Fibroblast of villous mesenchyme (primary cell): ENCODE data around the gene ZNF638. TPM values are rescaled to one million over a fixed set of nuclear protein-coding genes. Genes with fewer than 3 reads are reported as not detected.
A peak's percentile ranks its signal among the peaks of the same experiment; 100 is the strongest.

ENCODE experiments used
- DNase-seq: peaks from one replicate; pipeline ENCODE4 v3.0.0-alpha.2; 2010; ENCODE audit warnings: low read depth
- H3K4me3 ChIP-seq: 2 replicates; pipeline ENCODE4 v1.5.1; 2011; ENCODE audit warnings: low read depth, mild to moderate bottlenecking, low read length
- total RNA-seq: library from RNA; depleted of rRNA; stranded (reverse); fragments of >200 nt; gene quantifications from 2 replicates; pipeline ENCODE4 v1.2.3, GENCODE V29; 2012
- TF ChIP-seq, protein P1 (sequence below): IDR thresholded peaks from 2 replicates; pipeline ENCODE4 v1.5.1; 2012; ENCODE audit warnings: low read depth, mild to moderate bottlenecking, low read length; ENCODE audit not compliant: insufficient read depth

The ZNF638 gene
- total RNA-seq, 1 donor: 139 TPM

DNA sequence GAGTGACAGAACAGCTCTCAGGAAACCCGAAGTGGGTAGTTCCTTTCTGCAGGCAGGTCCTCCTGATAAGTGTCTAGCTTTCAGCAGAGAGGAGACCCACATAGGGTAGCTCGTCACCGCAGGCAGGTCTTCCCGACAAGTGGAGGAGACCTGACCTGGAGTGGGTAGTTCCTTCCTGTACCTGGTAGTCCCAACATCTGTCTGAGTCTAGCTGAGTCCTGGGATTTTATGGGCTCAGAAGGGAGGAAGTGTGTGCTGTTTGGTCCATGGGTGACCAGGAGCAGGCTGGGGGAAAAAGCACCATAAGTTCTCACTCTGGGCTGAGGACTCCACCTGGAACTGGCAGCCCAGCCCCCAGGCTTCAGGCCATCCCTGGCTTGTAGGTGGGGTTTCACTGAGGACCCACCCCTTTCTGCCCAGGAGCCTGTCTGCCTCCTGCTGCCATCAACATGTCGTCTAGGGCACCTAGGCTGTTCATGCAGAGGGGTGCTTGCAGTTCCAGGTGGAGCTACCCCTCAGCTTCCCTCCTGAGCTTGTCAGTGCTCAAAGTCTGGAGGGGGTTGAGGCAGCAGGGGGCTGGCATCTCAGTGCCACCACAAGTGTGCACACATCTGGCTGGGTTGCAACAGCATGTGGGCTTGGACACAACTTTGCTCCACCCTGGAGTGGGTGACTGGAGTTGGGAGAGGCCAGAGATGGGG lies 131.2 kb downstream of the ZNF638 start:
- no peak overlapping the region for H3K4me3 ChIP-seq
- TF ChIP-seq, protein P1, sequence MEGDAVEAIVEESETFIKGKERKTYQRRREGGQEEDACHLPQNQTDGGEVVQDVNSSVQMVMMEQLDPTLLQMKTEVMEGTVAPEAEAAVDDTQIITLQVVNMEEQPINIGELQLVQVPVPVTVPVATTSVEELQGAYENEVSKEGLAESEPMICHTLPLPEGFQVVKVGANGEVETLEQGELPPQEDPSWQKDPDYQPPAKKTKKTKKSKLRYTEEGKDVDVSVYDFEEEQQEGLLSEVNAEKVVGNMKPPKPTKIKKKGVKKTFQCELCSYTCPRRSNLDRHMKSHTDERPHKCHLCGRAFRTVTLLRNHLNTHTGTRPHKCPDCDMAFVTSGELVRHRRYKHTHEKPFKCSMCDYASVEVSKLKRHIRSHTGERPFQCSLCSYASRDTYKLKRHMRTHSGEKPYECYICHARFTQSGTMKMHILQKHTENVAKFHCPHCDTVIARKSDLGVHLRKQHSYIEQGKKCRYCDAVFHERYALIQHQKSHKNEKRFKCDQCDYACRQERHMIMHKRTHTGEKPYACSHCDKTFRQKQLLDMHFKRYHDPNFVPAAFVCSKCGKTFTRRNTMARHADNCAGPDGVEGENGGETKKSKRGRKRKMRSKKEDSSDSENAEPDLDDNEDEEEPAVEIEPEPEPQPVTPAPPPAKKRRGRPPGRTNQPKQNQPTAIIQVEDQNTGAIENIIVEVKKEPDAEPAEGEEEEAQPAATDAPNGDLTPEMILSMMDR: no peak
- no peak for DNase-seq

DNA sequence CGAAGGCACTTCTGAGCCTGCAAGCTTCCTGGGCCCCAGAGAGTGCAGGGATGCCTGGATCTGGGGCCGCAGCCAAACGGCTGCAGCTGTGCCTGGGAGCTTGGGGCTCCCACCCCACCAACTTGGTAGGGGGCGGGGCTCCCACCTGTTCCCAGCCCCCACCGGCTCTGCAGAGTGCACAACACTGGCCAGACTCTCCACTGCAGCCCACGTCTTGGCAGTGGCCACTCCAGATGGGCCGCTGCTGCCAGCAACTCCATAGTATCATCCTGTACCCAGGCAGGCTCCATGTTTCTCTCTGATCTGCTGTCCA lies 131.7 kb downstream of the ZNF638 start:
- DNase-seq: no peak
- no peak overlapping the region for H3K4me3 ChIP-seq
- TF ChIP-seq, protein P1: no peak

DNA sequence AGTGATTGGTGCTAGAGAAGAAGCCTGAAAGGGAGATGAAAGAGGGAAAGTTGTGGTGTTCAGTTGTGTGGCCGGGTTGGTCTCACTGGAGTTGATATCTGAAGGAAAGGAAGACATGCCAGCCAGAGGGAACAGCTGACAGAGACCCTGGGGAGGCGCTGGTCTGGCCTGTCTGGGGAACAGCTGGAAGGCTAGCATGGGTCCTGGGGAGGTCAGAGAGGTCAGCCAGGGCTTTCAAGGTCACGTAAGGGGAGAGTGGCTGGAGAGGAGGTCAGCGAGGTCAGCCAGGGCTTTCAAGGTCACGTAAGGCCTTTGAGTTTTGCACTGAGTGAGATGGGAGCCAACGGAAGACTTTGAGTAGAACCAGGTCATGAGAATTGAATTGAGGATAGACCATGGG lies 132.8 kb downstream of the ZNF638 start:
- DNase-seq: no peak
- TF ChIP-seq, protein P1: no peak
- H3K4me3 ChIP-seq: no peak overlapping the region

DNA sequence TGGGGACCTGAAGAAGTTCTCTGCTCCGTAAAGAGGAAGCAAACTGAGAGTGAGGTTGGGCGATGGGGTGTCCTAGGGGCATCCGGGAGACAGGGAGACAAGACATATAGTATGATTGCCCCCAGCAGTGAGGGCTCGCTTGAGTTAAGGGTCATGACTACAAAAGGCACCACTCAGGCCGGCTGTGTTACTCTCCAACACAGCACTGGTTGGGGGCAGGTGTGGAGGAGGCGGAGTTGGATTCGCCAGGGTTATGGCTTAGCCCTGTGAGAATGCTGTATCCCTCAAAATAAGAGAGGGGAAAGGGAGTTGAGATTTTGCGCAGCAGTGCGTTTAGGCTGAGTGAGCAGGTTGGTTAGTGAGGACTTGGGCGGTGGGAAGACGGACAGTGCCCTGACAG lies 133.8 kb downstream of the ZNF638 start:
- no peak overlapping the region for H3K4me3 ChIP-seq
- TF ChIP-seq, protein P1: no peak
- no peak for DNase-seq

DNA sequence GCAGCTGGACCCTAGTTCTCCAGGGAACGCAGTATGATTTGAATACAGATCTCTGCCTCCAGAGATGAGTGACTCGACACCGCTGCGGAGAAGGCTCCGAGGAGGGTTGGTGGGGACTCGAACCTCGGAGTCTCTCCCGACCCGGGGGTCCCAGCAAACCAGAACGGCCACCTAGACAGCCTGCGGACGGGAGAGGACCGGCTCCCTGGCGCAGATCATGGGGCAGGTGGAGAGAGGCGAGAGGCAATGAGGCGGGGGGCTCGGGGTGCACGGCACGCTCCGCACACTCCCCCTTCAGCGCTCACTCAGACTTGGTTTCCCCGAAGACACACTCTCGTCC lies 134.3 kb downstream of the ZNF638 start:
- no peak for DNase-seq
- H3K4me3 ChIP-seq: peak overlapping the region; percentile 69
- TF ChIP-seq, protein P1: no peak

DNA sequence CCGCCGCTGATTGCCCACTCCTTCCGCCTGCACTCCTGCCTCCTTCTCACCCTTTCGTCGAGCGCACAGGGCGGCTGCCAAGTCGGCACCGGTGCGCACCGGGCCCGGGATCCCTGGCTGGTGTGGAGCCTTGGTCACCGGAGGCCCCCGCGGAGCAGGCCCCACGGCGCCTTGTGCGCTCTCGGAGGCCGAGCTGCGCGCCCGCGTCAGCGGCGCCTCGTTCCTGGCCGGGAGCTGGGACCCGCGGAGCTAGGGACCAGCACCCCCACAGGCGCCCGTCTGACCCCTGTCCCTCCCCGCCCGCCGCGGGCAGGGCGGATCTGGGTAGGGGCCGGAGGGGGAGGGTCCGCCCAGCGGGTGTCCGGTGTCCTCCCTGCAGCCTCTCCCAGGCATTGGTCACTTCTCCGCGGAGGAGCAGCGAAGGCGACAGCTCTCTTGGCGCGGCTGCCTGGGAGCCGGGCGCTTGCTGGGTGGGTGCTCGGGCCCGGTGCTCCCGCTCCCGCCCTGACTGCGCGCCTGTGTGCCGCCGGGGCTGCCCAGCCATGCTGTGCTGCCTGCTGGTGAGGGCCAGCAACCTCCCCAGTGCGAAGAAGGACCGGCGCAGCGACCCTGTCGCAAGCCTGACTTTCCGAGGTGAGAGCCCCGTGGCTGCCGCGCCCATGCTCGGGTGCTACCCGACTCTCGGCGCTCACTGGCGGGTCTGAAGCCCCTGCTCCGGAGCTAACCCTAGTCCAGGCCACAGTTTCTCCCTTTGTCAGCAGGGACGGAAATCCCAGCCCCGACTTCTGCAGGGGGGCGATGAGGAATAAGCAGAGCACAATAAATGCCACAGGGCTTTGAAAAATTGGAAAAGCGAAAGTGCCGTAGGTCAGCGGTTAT lies 135.0 kb downstream of the ZNF638 start:
- H3K4me3 ChIP-seq: peak overlapping the region; percentile 69
- TF ChIP-seq, protein P1: no peak
- peak; percentile 27 for DNase-seq
